CD4-positive, alpha-beta T cell (primary cell): ENCODE measurements around the gene ZFPL1. TPM values are rescaled to one million over a fixed set of nuclear protein-coding genes. Genes with fewer than 3 reads are reported as not detected.
A peak's percentile ranks its signal among the peaks of the same experiment; 100 is the strongest.

ENCODE experiments used
- ATAC-seq: fragments of 200-7000 bp; cut with Tn5 transposase; one replicate; pipeline ENCODE4 v1.10.0; 2022; ENCODE audit warnings: mild to moderate bottlenecking; ENCODE audit not compliant: poor library complexity
- CTCF ChIA-PET: fragments of 350-600 bp; sonication (Branson Sonifier 250); formaldehyde crosslinking; loops from one replicate; lab custom pipeline; 2021; ENCODE audit warnings: antibody characterized with exemption, inconsistent platforms; lab: Charles Lee
- POLR2A ChIA-PET: fragments of 350-600 bp; sonication (Branson Sonifier 250); formaldehyde crosslinking; loops from one replicate; lab custom pipeline; 2021; ENCODE audit warnings: antibody characterized with exemption, inconsistent platforms; lab: Charles Lee
- DNase-seq, 14 experiments: peaks; one replicate each; pipeline ENCODE4 v3.0.0-alpha.2; 2013 to 2020; ENCODE audit warnings: mixed read lengths in 2 of 14
- H3K27ac ChIP-seq, 2 donors: one replicate each; pipeline versions ENCODE4 v1.5.1 to v1.7.0; 2013; ENCODE audit warnings: low read length in 2 of 2, low read depth in 1 of 2, mild to moderate bottlenecking in 1 of 2
- H3K27me3 ChIP-seq, 2 experiments: 1 replicate in 1 of 2; 2 replicates in 1 of 2; pipeline versions ENCODE4 v1.6.1 to v1.7.0; 2013; ENCODE audit warnings: low read length in 2 of 2, control low read depth in 1 of 2, mild to moderate bottlenecking in 1 of 2, moderate library complexity in 1 of 2; ENCODE audit not compliant: insufficient read depth in 2 of 2, control insufficient read depth in 1 of 2
- H3K36me3 ChIP-seq: one replicate; pipeline ENCODE4 v1.6.1; 2013; ENCODE audit warnings: low read length, control low read depth; ENCODE audit not compliant: insufficient read depth
- H3K4me1 ChIP-seq: one replicate; pipeline ENCODE4 v1.6.1; 2013; ENCODE audit warnings: low read length, control low read depth; ENCODE audit not compliant: insufficient read depth
- H3K4me3 ChIP-seq: one replicate; pipeline ENCODE4 v1.5.1; 2013; ENCODE audit warnings: mild to moderate bottlenecking, low read length, moderate library complexity
- H3K9me3 ChIP-seq, 2 experiments: 1 replicate in 1 of 2; 2 replicates in 1 of 2; pipeline versions ENCODE4 v1.6.1 to v1.7.0; 2013; ENCODE audit warnings: low read length in 2 of 2, mild to moderate bottlenecking in 2 of 2, control low read depth in 1 of 2, moderate library complexity in 1 of 2; ENCODE audit not compliant: control insufficient read depth in 1 of 2, insufficient read depth in 1 of 2
- H3K27ac Mint-ChIP-seq: one replicate; pipeline ENCODE4 v1.8.0; 2020; ENCODE audit warnings: mixed read lengths
- H3K27me3 Mint-ChIP-seq: one replicate; pipeline ENCODE4 v1.8.0; 2021; ENCODE audit warnings: mixed read lengths
- H3K36me3 Mint-ChIP-seq: one replicate; pipeline ENCODE4 v1.8.0; 2021; ENCODE audit warnings: low read depth, mixed read lengths
- H3K4me1 Mint-ChIP-seq: one replicate; pipeline ENCODE4 v1.8.0; 2021; ENCODE audit warnings: low read depth, mixed read lengths
- H3K4me3 Mint-ChIP-seq: one replicate; pipeline ENCODE4 v1.8.0; 2020; ENCODE audit warnings: mild to moderate bottlenecking, mixed read lengths
- H3K9me3 Mint-ChIP-seq: one replicate; pipeline ENCODE4 v1.8.0; 2020; ENCODE audit warnings: mixed read lengths
- intact Hi-C, 2 experiments: fragments of 100-400 bp; cut with DNase I in 1 of 2; cut with micrococcal nuclease in 1 of 2; formaldehyde crosslinking; loops; one replicate each; pipeline versions ENCODE4 v1.15.1 to v1.9.0; 2023 to 2025; cut with DNase I, micrococcal nuclease
- microRNA-seq: library from miRNA; unstranded; fragments of <30 nt; microRNA quantifications from one replicate; pipeline ENCODE4 v1.2.0, GENCODE V29; 2021; ENCODE audit warnings: borderline microRNAs expressed, borderline replicate concordance
- total RNA-seq, 174 experiments: library from RNA in 2 of 174; stranded (reverse) in 2 of 174; gene quantifications; one replicate each; pipeline ENCODE4 v1.2.3 and lab custom pipeline; 2021 to 2026
- TF ChIP-seq, protein P1 (sequence below): fragments of 200-600 bp; IDR thresholded peaks from one replicate; pipeline ENCODE4 v1.8.0; 2022; ENCODE audit warnings: antibody characterized with exemption, mild to moderate bottlenecking

The ZFPL1 gene
- total RNA-seq, 2 experiments from 2014 or later, result 46.2 to 47.7 TPM

DNA sequence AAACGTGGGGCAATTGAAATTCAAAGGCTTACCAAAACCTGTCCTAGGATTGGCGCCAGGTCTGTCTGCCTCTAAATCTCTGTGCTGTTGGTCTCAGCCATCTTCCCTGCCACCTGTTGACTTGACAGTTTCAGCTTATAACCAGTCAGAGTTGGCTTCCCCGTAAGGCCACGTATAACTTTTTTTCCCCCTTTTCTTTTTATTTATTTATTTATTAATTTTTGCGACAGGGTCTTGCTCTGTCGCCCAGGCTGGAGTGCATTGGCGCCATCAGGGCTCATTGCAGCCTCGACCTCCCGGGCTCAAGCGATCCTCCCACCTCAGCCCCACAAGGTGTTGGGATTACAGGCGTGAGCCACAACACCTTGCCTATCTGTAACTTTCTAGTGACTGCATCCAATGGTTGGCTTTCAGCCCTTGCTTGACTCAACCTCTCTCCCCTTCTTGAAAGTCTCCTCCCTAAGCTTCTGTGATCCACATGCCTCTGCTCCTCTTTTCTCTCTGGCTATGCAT is 51.7 kb downstream of the ZFPL1 start:
- peaks cover 46% of the 10 kb centered on the region for H3K36me3 Mint-ChIP-seq

DNA sequence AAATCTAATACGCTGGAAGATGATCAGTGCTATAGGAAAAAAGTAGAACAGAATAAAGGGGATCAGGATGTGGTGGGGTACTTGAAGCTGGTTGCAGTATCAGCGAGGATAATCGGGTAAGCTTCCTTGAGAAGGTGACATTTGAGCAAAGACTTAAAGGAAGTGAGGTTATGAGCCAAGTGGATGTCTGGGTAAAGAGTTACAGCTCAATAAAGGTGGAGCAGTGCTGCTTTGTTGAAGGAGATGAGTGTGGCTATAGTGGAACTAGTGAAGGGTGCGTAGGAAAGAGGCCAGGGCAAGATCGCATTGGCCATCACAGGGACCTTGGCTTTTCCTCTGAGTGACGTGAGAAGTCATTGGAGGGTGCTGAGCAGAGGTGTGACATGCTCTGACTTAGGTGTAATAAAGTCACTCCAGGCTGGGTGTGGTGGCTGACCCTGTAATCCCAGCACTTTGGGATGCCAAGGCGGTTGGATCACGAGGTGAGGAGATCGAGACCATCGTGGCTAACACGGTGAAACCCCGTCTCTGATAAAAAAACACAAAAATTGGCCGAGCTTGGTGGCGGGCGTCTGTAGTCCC is 52.6 kb downstream of the ZFPL1 start:
- TF ChIP-seq, protein P1, sequence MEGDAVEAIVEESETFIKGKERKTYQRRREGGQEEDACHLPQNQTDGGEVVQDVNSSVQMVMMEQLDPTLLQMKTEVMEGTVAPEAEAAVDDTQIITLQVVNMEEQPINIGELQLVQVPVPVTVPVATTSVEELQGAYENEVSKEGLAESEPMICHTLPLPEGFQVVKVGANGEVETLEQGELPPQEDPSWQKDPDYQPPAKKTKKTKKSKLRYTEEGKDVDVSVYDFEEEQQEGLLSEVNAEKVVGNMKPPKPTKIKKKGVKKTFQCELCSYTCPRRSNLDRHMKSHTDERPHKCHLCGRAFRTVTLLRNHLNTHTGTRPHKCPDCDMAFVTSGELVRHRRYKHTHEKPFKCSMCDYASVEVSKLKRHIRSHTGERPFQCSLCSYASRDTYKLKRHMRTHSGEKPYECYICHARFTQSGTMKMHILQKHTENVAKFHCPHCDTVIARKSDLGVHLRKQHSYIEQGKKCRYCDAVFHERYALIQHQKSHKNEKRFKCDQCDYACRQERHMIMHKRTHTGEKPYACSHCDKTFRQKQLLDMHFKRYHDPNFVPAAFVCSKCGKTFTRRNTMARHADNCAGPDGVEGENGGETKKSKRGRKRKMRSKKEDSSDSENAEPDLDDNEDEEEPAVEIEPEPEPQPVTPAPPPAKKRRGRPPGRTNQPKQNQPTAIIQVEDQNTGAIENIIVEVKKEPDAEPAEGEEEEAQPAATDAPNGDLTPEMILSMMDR, result no peak
- intact Hi-C loops, result loop anchor here in 1 of 2 experiments (5.0 kb wide), 1 partner anchor 46 kb away; the partner anchor contains the start of gene CAPN1
- Histone ChIP-seq H3K27me3 (no peaks in the 10 kb centered on the region), H3K36me3 (peaks cover 16% of the 10 kb centered on the region), H3K9me3 (no peaks in the 10 kb centered on the region), H3K4me3 (no peak overlapping the region), H3K27ac (peak overlapping the region in 1 of 2 donors; percentile 99), H3K4me1 (peaks cover 44% of the 10 kb centered on the region)
- Mint-ChIP-seq H3K27me3 (no peaks in the 10 kb centered on the region), H3K4me1 (peaks cover 41% of the 10 kb centered on the region), H3K36me3 (peaks cover 36% of the 10 kb centered on the region), H3K27ac (peak overlapping the region; percentile 100), H3K9me3 (no peaks in the 10 kb centered on the region), H3K4me3 (peak overlapping the region; percentile 80)
- POLR2A ChIA-PET, result interaction anchor here (0.7 to 4.4 kb wide), 10 partner anchors 8 to 362 kb away, joined by 3 to 136 read pairs (median 6); partner anchors contain the start of genes EHD1, FAU, MALAT1 and MRPL49
- no peak for DNase-seq
- ATAC-seq, result no peak
- CTCF ChIA-PET, result interaction anchor here (0.6 to 2.3 kb wide), 4 partner anchors 15 to 26 kb away, joined by 3 to 11 read pairs (median 4); partner anchors contain the start of genes FAU, MRPL49 and ZNHIT2

More for the DNA sequence above, 51.7 kb downstream of the ZFPL1 start:
- H3K4me3 Mint-ChIP-seq, result peak overlapping the region; percentile 99
- no peaks in the 10 kb centered on the region for H3K27me3 Mint-ChIP-seq
- H3K27ac ChIP-seq, result peak overlapping the region; percentile 96 to 99
- TF ChIP-seq, protein P1, result no peak
- H3K27me3 ChIP-seq, result no peaks in the 10 kb centered on the region
- intact Hi-C loops, result loop anchor here (2.0 to 5.0 kb wide), 2 partner anchors 19 to 47 kb away; partner anchors contain the start of genes CAPN1 (in 1 of the 2) and ZNHIT2 (in 1 of the 2)
- peaks cover 45% of the 10 kb centered on the region for H3K4me1 Mint-ChIP-seq
- peak overlapping the region; percentile 100 for H3K27ac Mint-ChIP-seq
- H3K9me3 Mint-ChIP-seq, result no peaks in the 10 kb centered on the region
- H3K9me3 ChIP-seq, result no peaks in the 10 kb centered on the region
- peak in 1 of 14 experiments; percentile 25 for DNase-seq
- ChIA-PET CTCF (interaction anchor here (1.1 to 2.3 kb wide), 6 partner anchors 14 to 122 kb away, joined by 3 to 11 read pairs (median 4); partner anchors contain the start of genes ARL2, FAU, MRPL49 and TM7SF2), POLR2A (interaction anchor here (0.7 to 4.4 kb wide), 39 partner anchors 9 to 738 kb away, joined by 3 to 136 read pairs (median 6); partner anchors contain the start of genes ARL2, CAPN1, CDC42EP2 and CDCA5)
- peaks cover 47% of the 10 kb centered on the region for H3K4me1 ChIP-seq
- H3K4me3 ChIP-seq, result peak overlapping the region; percentile 83
- ATAC-seq, result no peak
- H3K36me3 ChIP-seq, result peaks cover 25% of the 10 kb centered on the region

Small RNA genes within 50 kb of the gene (microRNA-seq; reads per million reads assigned to microRNA genes)
- not detected for gene MIR6751

Other genes with a start within 250 kb of the ZFPL1 start
- 1 to 10 TPM; 6.9 to 9.7 TPM for gene CDC42BPG, start 239.6 kb upstream of the ZFPL1 start, total RNA-seq
- gene EHD1, start 205.6 kb upstream of the ZFPL1 start, total RNA-seq, result 100 to 1,000 TPM; 132 to 139 TPM
- 100 to 1,000 TPM; 189 to 198 TPM for gene ATG2A, start 167.0 kb upstream of the ZFPL1 start, total RNA-seq
- 10 to 100 TPM; 16.8 to 18.3 TPM for gene PPP2R5B, start 159.5 kb upstream of the ZFPL1 start, total RNA-seq
- under 1 TPM; 0.49 to 0.56 TPM for gene GPHA2, start 148.3 kb upstream of the ZFPL1 start, total RNA-seq
- gene MAJIN, start 112.1 kb upstream of the ZFPL1 start, total RNA-seq, result under 1 TPM; 0.50 to 0.55 TPM
- not detected for gene BATF2, start 87.3 kb upstream of the ZFPL1 start, total RNA-seq
- gene ARL2, start 70.1 kb upstream of the ZFPL1 start, total RNA-seq, result 10 to 100 TPM; 10.5 to 11.1 TPM
- 10 to 100 TPM; 13.9 to 14.7 TPM for gene SNX15, start 56.8 kb upstream of the ZFPL1 start, total RNA-seq
- under 1 TPM; 0.49 to 0.78 TPM for gene SAC3D1, start 43.0 kb upstream of the ZFPL1 start, total RNA-seq
- gene NAALADL1, start 25.7 kb upstream of the ZFPL1 start, total RNA-seq, result 1 to 10 TPM; 7.7 to 9.2 TPM
- gene CDCA5, start 182 bp upstream of the ZFPL1 start, total RNA-seq, result under 1 TPM; 0.77 to 0.84 TPM
- gene VPS51, start 12.0 kb downstream of the ZFPL1 start, total RNA-seq, result 100 to 1,000 TPM; 243 to 246 TPM
- 10 to 100 TPM; 20.0 to 20.4 TPM for gene TM7SF2, start 27.6 kb downstream of the ZFPL1 start, total RNA-seq
- gene ZNHIT2, start 33.5 kb downstream of the ZFPL1 start, total RNA-seq, result 1 to 10 TPM; 9.0 to 9.5 TPM
- 1,000 to 10,000 TPM; 1,937 to 1,976 TPM for gene FAU, start 37.9 kb downstream of the ZFPL1 start, total RNA-seq
- 10 to 100 TPM; 53.0 to 53.3 TPM for gene MRPL49, start 38.1 kb downstream of the ZFPL1 start, total RNA-seq
- gene SYVN1, start 50.3 kb downstream of the ZFPL1 start, total RNA-seq, result 10 to 100 TPM; 89.1 to 96.8 TPM
- not detected for gene SPDYC, start 86.0 kb downstream of the ZFPL1 start, total RNA-seq
- 10 to 100 TPM; 80.3 to 83.2 TPM for gene CAPN1, start 97.7 kb downstream of the ZFPL1 start, total RNA-seq
- 10 to 100 TPM in 1 of 2 experiments, 1 to 10 TPM in 1; 9.6 to 10.6 TPM for gene POLA2, start 177.7 kb downstream of the ZFPL1 start, total RNA-seq
- gene CDC42EP2, start 230.6 kb downstream of the ZFPL1 start, total RNA-seq, result under 1 TPM in 1 of 2 experiments, not detected in 1; 0.96 TPM
- 10 to 100 TPM; 50.3 to 60.1 TPM for gene DPF2, start 249.6 kb downstream of the ZFPL1 start, total RNA-seq